SK-N-SH treated with all-trans-retinoic acid at 6 μM for 48 hours (cell line): ENCODE measurements around the gene VIT.

Experiments
- ATAC-seq: fragments of 200-7000 bp; cut with Tn5 transposase; 3 replicates; pipeline ENCODE4 v1.9.1; 2020; ENCODE audit warnings: mild to moderate bottlenecking, moderate library complexity
- ARNTL ChIP-seq: fragments of 450-650 bp; formaldehyde crosslinking; IDR thresholded peaks from 2 replicates; pipeline ENCODE4 v1.5.0; 2020; ENCODE audit warnings: low read depth, mild to moderate bottlenecking, moderate library complexity, borderline replicate concordance
- CSDC2 ChIP-seq: fragments of 250-450 bp; sonication (Bioruptor Pico); IDR thresholded peaks from 2 replicates; pipeline ENCODE4 v1.5.0; 2020; ENCODE audit warnings: mild to moderate bottlenecking, moderate library complexity
- GLIS3 ChIP-seq: fragments of 250-450 bp; sonication (Bioruptor Pico); IDR thresholded peaks from 2 replicates; pipeline ENCODE4 v1.5.0; 2020; ENCODE audit warnings: mild to moderate bottlenecking, moderate library complexity
- ISL1 ChIP-seq: fragments of 250-450 bp; sonication (Bioruptor Pico); IDR thresholded peaks from 2 replicates; pipeline ENCODE4 v2.1.2; 2022; ENCODE audit warnings: mild to moderate bottlenecking, moderate library complexity
- OSR1 ChIP-seq: fragments of 250-450 bp; sonication (Bioruptor Pico); IDR thresholded peaks from 2 replicates; pipeline ENCODE4 v1.8.0; 2022; ENCODE audit warnings: moderate library complexity, mild to moderate bottlenecking, inconsistent platforms
- PPARA ChIP-seq: fragments of 250-450 bp; sonication (Bioruptor Pico); IDR thresholded peaks from 2 replicates; pipeline ENCODE4 v1.5.0; 2020; ENCODE audit warnings: mild to moderate bottlenecking, borderline replicate concordance
- RARB ChIP-seq: fragments of 250-450 bp; sonication (Bioruptor Pico); IDR thresholded peaks from 2 replicates; pipeline ENCODE4 v1.8.0; 2021; ENCODE audit warnings: mild to moderate bottlenecking, moderate library complexity
- SNAI2 ChIP-seq: fragments of 250-450 bp; sonication (Bioruptor Pico); IDR thresholded peaks from 2 replicates; pipeline ENCODE4 v1.5.0; 2020; ENCODE audit warnings: mild to moderate bottlenecking, moderate library complexity
- TOX ChIP-seq: fragments of 250-450 bp; sonication (Bioruptor Pico); IDR thresholded peaks from 2 replicates; pipeline ENCODE4 v1.8.0; 2021; ENCODE audit warnings: mild to moderate bottlenecking, moderate library complexity, borderline replicate concordance
- ZC3H10 ChIP-seq: fragments of 250-450 bp; sonication (Bioruptor Pico); IDR thresholded peaks from 2 replicates; pipeline ENCODE4 v1.5.1; 2021; ENCODE audit warnings: mild to moderate bottlenecking, moderate library complexity
- ZFP3 ChIP-seq: fragments of 250-450 bp; sonication (Bioruptor Pico); IDR thresholded peaks from 2 replicates; pipeline ENCODE4 v1.5.0; 2020; ENCODE audit warnings: mild to moderate bottlenecking, moderate library complexity
- ZFP30 ChIP-seq: fragments of 450-650 bp; formaldehyde crosslinking; IDR thresholded peaks from 2 replicates; pipeline ENCODE4 v1.5.0; 2022; ENCODE audit warnings: mild to moderate bottlenecking, moderate library complexity
- ZNF565 ChIP-seq: fragments of 450-650 bp; formaldehyde crosslinking; conservative IDR thresholded peaks from 2 replicates; pipeline ENCODE4 v1.5.0; 2020; ENCODE audit warnings: low read depth, mild to moderate bottlenecking, moderate library complexity
- ZNF70 ChIP-seq: fragments of 450-650 bp; formaldehyde crosslinking; IDR thresholded peaks from 2 replicates; pipeline ENCODE4 v1.5.0; 2020; ENCODE audit warnings: mild to moderate bottlenecking, moderate library complexity
- ZNF8 ChIP-seq: fragments of 450-650 bp; formaldehyde crosslinking; IDR thresholded peaks from 2 replicates; pipeline ENCODE4 v1.5.0; 2020; ENCODE audit warnings: mild to moderate bottlenecking, moderate library complexity
- TF ChIP-seq, protein P1 (sequence below): fragments of 250-450 bp; sonication (Bioruptor Pico); IDR thresholded peaks from 2 replicates; pipeline ENCODE4 v1.8.0; 2020; ENCODE audit warnings: mild to moderate bottlenecking, moderate library complexity, borderline replicate concordance
- TF ChIP-seq, protein P2 (sequence below): fragments of 250-450 bp; sonication (Bioruptor Pico); IDR thresholded peaks from 2 replicates; pipeline ENCODE4 v1.5.1; 2020; ENCODE audit warnings: low read depth, mild to moderate bottlenecking, moderate library complexity
- TF ChIP-seq, protein P3 (sequence below): fragments of 250-450 bp; sonication (Bioruptor Pico); IDR thresholded peaks from 2 replicates; pipeline ENCODE4 v1.8.0; 2021; ENCODE audit warnings: low read depth, mild to moderate bottlenecking, moderate library complexity, borderline replicate concordance
- TF ChIP-seq, protein P4 (sequence below): fragments of 250-450 bp; sonication (Bioruptor Pico); IDR thresholded peaks from 2 replicates; pipeline ENCODE4 v1.5.0; 2020; ENCODE audit warnings: mild to moderate bottlenecking, moderate library complexity

Gene VIT

DNA sequence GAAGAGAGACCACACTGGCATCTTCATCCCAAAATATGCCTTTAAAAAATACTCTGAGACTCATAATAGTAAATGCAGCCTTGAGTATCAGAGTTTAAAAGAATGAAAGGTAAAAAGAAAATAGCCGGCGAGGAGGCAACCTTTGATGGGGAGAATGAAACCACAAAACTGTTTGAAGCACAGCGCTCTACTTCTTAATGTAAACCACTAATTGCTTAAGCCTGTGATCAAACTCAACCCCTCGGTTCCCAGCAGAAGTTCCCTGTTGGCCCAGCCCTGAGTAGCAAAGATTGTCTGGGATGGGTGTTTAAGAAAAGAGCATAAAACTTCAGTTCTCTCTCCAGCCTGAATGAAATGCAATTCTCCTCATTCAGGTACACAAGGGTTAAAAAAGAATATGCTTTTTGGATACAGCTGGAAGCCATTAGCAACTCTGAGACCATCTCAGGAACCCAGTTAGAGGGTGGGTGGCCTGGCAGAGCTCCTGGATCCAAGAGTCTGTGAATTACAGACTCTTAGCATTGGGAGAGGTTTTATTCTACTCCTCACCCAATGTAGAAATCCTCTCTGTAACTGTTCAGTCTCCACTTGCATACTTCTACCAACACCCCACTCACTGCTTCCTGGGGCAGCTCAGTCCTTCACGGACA, 44.8 kb downstream of the VIT start:
- no peak for TF ChIP-seq GLIS3 (CRISPR knock-in tag)
- TF ChIP-seq, protein P1, sequence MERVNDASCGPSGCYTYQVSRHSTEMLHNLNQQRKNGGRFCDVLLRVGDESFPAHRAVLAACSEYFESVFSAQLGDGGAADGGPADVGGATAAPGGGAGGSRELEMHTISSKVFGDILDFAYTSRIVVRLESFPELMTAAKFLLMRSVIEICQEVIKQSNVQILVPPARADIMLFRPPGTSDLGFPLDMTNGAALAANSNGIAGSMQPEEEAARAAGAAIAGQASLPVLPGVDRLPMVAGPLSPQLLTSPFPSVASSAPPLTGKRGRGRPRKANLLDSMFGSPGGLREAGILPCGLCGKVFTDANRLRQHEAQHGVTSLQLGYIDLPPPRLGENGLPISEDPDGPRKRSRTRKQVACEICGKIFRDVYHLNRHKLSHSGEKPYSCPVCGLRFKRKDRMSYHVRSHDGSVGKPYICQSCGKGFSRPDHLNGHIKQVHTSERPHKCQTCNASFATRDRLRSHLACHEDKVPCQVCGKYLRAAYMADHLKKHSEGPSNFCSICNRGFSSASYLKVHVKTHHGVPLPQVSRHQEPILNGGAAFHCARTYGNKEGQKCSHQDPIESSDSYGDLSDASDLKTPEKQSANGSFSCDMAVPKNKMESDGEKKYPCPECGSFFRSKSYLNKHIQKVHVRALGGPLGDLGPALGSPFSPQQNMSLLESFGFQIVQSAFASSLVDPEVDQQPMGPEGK: no peak
- no peak for TF ChIP-seq ZNF70
- TF ChIP-seq ARNTL (CRISPR knock-in tag): no peak
- TF ChIP-seq, protein P2, sequence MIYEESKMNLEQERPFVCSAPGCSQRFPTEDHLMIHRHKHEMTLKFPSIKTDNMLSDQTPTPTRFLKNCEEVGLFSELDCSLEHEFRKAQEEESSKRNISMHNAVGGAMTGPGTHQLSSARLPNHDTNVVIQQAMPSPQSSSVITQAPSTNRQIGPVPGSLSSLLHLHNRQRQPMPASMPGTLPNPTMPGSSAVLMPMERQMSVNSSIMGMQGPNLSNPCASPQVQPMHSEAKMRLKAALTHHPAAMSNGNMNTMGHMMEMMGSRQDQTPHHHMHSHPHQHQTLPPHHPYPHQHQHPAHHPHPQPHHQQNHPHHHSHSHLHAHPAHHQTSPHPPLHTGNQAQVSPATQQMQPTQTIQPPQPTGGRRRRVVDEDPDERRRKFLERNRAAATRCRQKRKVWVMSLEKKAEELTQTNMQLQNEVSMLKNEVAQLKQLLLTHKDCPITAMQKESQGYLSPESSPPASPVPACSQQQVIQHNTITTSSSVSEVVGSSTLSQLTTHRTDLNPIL (CRISPR knock-in tag): no peak
- TF ChIP-seq ZNF565: no peak
- no peak for TF ChIP-seq SNAI2 (CRISPR knock-in tag)
- no peak for TF ChIP-seq CSDC2 (CRISPR knock-in tag)
- no peak for ATAC-seq

DNA sequence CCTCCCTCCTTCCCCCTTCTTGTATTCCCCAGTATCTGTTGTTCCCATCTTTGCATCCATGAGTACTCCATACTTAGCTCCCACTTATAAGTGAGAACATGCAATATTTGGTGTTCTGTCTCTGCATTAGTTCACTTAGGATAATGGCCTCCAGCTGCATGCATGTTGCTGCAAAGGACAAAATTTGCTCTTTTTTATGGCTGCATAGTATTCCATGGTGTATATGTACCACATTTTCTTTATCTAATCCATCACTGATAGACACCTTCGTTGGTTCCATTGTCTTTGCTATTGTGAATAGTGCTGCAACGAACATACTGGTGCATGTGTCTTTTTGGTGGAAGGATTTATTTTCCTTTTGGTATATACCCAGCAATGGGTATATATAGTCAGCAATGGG, 47.4 kb downstream of the VIT start:
- TF ChIP-seq TOX (no peak), ZNF8 (CRISPR knock-in tag) (peak; percentile 52; the same call in 1 of the 2 replicates), SNAI2 (CRISPR knock-in tag) (no peak)
- TF ChIP-seq, protein P2 (CRISPR knock-in tag): no peak
- no peak for ATAC-seq

DNA sequence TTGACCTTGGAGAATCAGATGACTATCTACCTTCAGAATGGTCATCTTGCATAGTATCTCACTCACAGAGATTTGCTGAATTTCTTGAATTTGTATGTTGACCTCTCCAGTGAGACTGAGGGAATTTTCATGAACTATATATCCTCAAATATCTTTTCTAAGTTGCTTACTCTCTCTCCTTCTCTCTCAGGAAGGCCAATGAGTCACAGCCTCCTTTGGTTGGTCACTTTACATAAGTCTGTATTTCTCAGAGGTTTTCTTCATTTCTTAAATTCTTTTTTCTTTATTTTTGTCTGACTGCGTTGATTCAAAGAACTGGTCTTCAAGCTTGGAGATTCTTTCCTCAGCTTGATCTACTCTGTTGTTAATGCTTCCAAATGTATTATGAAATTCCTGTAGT, 51.7 kb downstream of the VIT start:
- ATAC-seq: no peak
- TF ChIP-seq, protein P3, sequence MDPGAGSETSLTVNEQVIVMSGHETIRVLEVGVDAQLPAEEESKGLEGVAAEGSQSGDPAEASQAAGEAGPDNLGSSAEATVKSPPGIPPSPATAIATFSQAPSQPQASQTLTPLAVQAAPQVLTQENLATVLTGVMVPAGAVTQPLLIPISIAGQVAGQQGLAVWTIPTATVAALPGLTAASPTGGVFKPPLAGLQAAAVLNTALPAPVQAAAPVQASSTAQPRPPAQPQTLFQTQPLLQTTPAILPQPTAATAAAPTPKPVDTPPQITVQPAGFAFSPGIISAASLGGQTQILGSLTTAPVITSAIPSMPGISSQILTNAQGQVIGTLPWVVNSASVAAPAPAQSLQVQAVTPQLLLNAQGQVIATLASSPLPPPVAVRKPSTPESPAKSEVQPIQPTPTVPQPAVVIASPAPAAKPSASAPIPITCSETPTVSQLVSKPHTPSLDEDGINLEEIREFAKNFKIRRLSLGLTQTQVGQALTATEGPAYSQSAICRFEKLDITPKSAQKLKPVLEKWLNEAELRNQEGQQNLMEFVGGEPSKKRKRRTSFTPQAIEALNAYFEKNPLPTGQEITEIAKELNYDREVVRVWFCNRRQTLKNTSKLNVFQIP (CRISPR knock-in tag): no peak
- TF ChIP-seq ISL1 (CRISPR knock-in tag) (no peak), RARB (CRISPR knock-in tag) (no peak), SNAI2 (CRISPR knock-in tag) (no peak), GLIS3 (CRISPR knock-in tag) (no peak)
- TF ChIP-seq, all 23 proteins: peak for 0

DNA sequence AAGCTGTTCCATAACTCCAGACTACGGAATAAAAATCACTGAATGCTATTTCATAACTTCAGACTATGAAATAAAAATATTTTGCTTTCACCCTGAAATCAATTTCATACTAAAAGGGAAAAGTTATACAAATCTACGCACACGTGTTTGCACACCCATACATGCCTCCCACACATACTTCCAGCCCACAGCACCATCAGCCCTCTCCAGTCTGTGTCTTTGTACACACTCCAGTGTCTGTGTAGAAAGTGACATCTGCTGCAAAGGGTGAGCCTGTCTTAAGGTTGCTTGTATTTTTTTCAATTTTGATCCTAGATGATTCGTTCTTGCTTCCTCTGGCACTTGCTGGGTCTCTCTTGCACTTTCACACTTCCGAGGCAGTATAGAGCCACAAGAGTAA, 53.6 kb downstream of the VIT start:
- ATAC-seq: no peak
- TF ChIP-seq TOX (no peak), PPARA (CRISPR knock-in tag) (no peak), ARNTL (CRISPR knock-in tag) (no peak)

DNA sequence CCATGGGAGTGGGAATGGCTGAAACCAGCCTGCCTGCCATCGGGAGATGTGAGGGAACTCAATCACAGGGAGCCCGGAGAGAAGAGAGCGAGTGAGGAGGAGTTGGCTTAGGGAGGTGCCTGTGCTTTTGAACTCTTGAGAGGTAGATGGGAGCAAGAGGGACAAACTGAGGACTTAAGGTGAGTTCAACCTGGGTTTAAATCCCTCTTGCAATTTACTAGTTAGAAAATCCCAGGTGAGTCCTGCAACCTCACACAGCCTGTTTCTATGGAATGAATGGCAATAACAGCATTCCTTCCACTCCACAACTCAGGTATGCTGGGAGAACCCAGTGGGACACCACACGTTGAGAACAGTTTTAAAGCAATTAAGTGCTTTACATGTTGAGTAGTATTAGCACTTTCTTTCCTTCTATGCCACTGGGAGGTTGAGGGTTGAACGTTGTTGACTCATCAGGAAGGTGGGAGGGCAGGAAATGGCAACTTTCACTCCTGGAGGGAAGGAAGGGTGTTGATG, 57.3 kb downstream of the VIT start:
- ATAC-seq: no peak
- no peak for TF ChIP-seq CSDC2 (CRISPR knock-in tag)
- TF ChIP-seq, all 23 proteins: peak for 0

DNA sequence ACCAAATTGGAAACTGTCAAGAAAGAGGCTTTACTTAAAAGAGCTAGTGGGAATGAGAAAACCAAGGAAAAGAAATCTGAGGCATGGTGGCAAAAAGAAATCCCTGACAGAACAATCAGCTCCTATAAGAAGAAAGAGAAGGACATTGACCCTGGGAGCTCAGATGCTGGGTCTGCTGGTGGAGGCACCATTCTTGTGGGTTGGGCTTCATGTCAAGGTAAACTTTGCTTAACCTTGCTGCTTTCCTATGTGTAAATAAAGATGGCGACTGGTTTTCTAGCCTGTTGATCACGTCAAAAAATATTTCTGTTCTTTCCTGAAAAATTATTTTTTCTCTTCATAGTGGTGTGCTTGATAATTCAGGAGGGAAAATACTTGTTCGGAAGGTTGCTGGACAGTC, 58.1 kb downstream of the VIT start:
- no peak for ATAC-seq

More for the DNA sequence above, 58.1 kb downstream of the VIT start:
- TF ChIP-seq, protein P4, sequence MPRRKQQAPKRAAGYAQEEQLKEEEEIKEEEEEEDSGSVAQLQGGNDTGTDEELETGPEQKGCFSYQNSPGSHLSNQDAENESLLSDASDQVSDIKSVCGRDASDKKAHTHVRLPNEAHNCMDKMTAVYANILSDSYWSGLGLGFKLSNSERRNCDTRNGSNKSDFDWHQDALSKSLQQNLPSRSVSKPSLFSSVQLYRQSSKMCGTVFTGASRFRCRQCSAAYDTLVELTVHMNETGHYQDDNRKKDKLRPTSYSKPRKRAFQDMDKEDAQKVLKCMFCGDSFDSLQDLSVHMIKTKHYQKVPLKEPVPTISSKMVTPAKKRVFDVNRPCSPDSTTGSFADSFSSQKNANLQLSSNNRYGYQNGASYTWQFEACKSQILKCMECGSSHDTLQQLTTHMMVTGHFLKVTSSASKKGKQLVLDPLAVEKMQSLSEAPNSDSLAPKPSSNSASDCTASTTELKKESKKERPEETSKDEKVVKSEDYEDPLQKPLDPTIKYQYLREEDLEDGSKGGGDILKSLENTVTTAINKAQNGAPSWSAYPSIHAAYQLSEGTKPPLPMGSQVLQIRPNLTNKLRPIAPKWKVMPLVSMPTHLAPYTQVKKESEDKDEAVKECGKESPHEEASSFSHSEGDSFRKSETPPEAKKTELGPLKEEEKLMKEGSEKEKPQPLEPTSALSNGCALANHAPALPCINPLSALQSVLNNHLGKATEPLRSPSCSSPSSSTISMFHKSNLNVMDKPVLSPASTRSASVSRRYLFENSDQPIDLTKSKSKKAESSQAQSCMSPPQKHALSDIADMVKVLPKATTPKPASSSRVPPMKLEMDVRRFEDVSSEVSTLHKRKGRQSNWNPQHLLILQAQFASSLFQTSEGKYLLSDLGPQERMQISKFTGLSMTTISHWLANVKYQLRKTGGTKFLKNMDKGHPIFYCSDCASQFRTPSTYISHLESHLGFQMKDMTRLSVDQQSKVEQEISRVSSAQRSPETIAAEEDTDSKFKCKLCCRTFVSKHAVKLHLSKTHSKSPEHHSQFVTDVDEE: no peak
- no peak for TF ChIP-seq ZNF8 (CRISPR knock-in tag)
- TF ChIP-seq, protein P3 (CRISPR knock-in tag): no peak
- TF ChIP-seq ZFP30 (CRISPR knock-in tag): no peak
- TF ChIP-seq RARB (CRISPR knock-in tag): no peak
- TF ChIP-seq ISL1 (CRISPR knock-in tag): no peak
- TF ChIP-seq ZC3H10 (CRISPR knock-in tag): no peak
- TF ChIP-seq ZFP3 (CRISPR knock-in tag): no peak
- no peak for TF ChIP-seq GLIS3 (CRISPR knock-in tag)
- TF ChIP-seq SNAI2 (CRISPR knock-in tag): no peak
- TF ChIP-seq OSR1: no peak
